IMR-90 (cell line): ENCODE data around the gene CTBP2. TPM values are rescaled to one million over a fixed set of nuclear protein-coding genes. Genes with fewer than 3 reads are reported as not detected.

Experiments used
- ATAC-seq: fragments of 200-7000 bp; cut with Tn5 transposase; 2 replicates; pipeline ENCODE4 v1.9.1; 2020; ENCODE audit warnings: low read depth, mild to moderate bottlenecking, moderate library complexity
- BruUV-seq: library from RNA; stranded (reverse); fragments of 400-500 nt; replicated peaks from 2 replicates; lab custom pipeline; 2021; lab: Mats Ljungman, UMichigan
- CTCF ChIA-PET: fragments of 300-600 bp; formaldehyde crosslinking; extraction: SDS; loops from one replicate; lab custom pipeline; 2021; ENCODE audit warnings: antibody characterized with exemption; lab: Yijun Ruan, JAX
- POLR2A ChIA-PET: fragments of 300-600 bp; sonication (Branson Sonifier 250); formaldehyde crosslinking; loops from one replicate; lab custom pipeline; 2022; ENCODE audit warnings: antibody characterized with exemption; ENCODE audit not compliant: unreplicated experiment; lab: Charles Lee
- DNase-seq: peaks from one replicate; pipeline ENCODE4 v3.0.0; 2013
- H2AFZ ChIP-seq: replicated peaks from 2 replicates; pipeline ENCODE3; 2013; ENCODE audit warnings: low read length, mild to moderate bottlenecking; ENCODE audit not compliant: poor library complexity
- H2AK5ac ChIP-seq: 2 replicates; pipeline ENCODE4 v1.6.1; 2013; ENCODE audit warnings: low read depth, low read length, inconsistent platforms
- H2AK9ac ChIP-seq: replicated peaks from 2 replicates; pipeline ENCODE3; 2013; ENCODE audit warnings: mild to moderate bottlenecking, low read depth, low read length, moderate library complexity; ENCODE audit not compliant: poor library complexity
- H2BK120ac ChIP-seq: 2 replicates; pipeline ENCODE4 v1.6.1; 2013; ENCODE audit warnings: low read depth, low read length, inconsistent platforms
- H2BK15ac ChIP-seq: 3 replicates; pipeline ENCODE4 v1.6.1; 2013; ENCODE audit warnings: low read depth, low read length, inconsistent platforms
- H2BK20ac ChIP-seq: 2 replicates; pipeline ENCODE4 v1.6.1; 2013; ENCODE audit warnings: low read depth, mild to moderate bottlenecking, inconsistent platforms, low read length, moderate library complexity
- H2BK5ac ChIP-seq: 2 replicates; pipeline ENCODE4 v1.6.1; 2013; ENCODE audit warnings: mild to moderate bottlenecking, low read depth, low read length, inconsistent platforms; ENCODE audit not compliant: poor library complexity, severe bottlenecking
- H3K14ac ChIP-seq: replicated peaks from 2 replicates; pipeline ENCODE4 v1.6.1; 2013; ENCODE audit warnings: low read depth, low read length, inconsistent platforms
- H3K18ac ChIP-seq: 2 replicates; pipeline ENCODE4 v1.6.1; 2013; ENCODE audit warnings: low read depth, low read length, control low read depth
- H3K23ac ChIP-seq: 2 replicates; pipeline ENCODE4 v1.6.1; 2013; ENCODE audit warnings: low read depth, low read length, inconsistent platforms
- H3K27ac ChIP-seq: 2 replicates; pipeline ENCODE4 v1.5.1; 2013; ENCODE audit warnings: mild to moderate bottlenecking, control low read depth, low read length; ENCODE audit not compliant: insufficient read depth
- H3K27me3 ChIP-seq: 2 replicates; pipeline ENCODE4 v1.6.1; 2013; ENCODE audit warnings: low read length; ENCODE audit not compliant: control insufficient read depth, insufficient read depth
- H3K36me3 ChIP-seq: 2 replicates; pipeline ENCODE4 v1.6.1; 2013; ENCODE audit warnings: low read length, mixed read lengths; ENCODE audit not compliant: control insufficient read depth, insufficient read depth
- H3K4ac ChIP-seq: 2 replicates; pipeline ENCODE4 v1.6.1; 2013; ENCODE audit warnings: low read depth, low read length, inconsistent platforms
- H3K4me1 ChIP-seq: 2 replicates; pipeline ENCODE4 v1.6.1; 2013; ENCODE audit warnings: low read length, mixed read lengths; ENCODE audit not compliant: control insufficient read depth, insufficient read depth
- H3K4me2 ChIP-seq: 2 replicates; pipeline ENCODE4 v1.6.1; 2013; ENCODE audit warnings: low read depth, mild to moderate bottlenecking, control low read depth, low read length, moderate library complexity
- H3K4me3 ChIP-seq: 2 replicates; pipeline ENCODE4 v1.5.1; 2013; ENCODE audit warnings: low read depth, mild to moderate bottlenecking, control low read depth, low read length, moderate library complexity; ENCODE audit not compliant: insufficient read depth
- H3K56ac ChIP-seq: 2 replicates; pipeline ENCODE4 v1.6.1; 2013; ENCODE audit warnings: low read length, inconsistent platforms; ENCODE audit not compliant: insufficient read depth; ENCODE audit errors: extremely low read depth
- H3K79me1 ChIP-seq, 2 experiments: 2 replicates each; pipeline ENCODE4 v1.6.1; 2013; ENCODE audit warnings: low read length in 2 of 2, inconsistent platforms in 1 of 2, low read depth in 1 of 2
- H3K9ac ChIP-seq: 2 replicates; pipeline ENCODE4 v1.6.1; 2013; ENCODE audit warnings: low read depth, low read length, control low read depth
- H3K9me1 ChIP-seq: 2 replicates; pipeline ENCODE4 v1.6.1; 2013; ENCODE audit warnings: low read length, inconsistent platforms; ENCODE audit not compliant: insufficient read depth
- H3K9me3 ChIP-seq: 2 replicates; pipeline ENCODE4 v1.6.1; 2013; ENCODE audit warnings: low read length; ENCODE audit not compliant: control insufficient read depth, insufficient read depth
- H4K20me1 ChIP-seq: 2 replicates; pipeline ENCODE4 v1.6.1; 2013; ENCODE audit warnings: low read length, inconsistent platforms; ENCODE audit not compliant: insufficient read depth
- H4K5ac ChIP-seq: 2 replicates; pipeline ENCODE4 v1.6.1; 2013; ENCODE audit warnings: mild to moderate bottlenecking, low read depth, low read length, control low read depth
- H4K8ac ChIP-seq, 2 experiments: 2 replicates each; pipeline ENCODE4 v1.6.1; 2013; ENCODE audit warnings: low read depth in 2 of 2, low read length in 2 of 2, control low read depth in 1 of 2, inconsistent platforms in 1 of 2
- H4K91ac ChIP-seq: 2 replicates; pipeline ENCODE4 v1.6.1; 2013; ENCODE audit warnings: low read depth, low read length, inconsistent platforms; ENCODE audit not compliant: insufficient read depth
- BHLHE40 ChIP-seq: fragments of 150-350 bp; IDR thresholded peaks from 2 replicates; pipeline ENCODE4 v1.6.1; 2016; ENCODE audit warnings: mild to moderate bottlenecking, low read depth, low read length
- NFE2L2 ChIP-seq: fragments of 150-350 bp; IDR thresholded peaks from 2 replicates; pipeline ENCODE4 v1.6.1; 2016; ENCODE audit warnings: low read depth, mild to moderate bottlenecking, low read length
- RAD21 ChIP-seq: IDR thresholded peaks from 2 replicates; pipeline ENCODE4 v1.6.1; 2012; ENCODE audit warnings: low read length, improper control_type of control experiment
- RFX5 ChIP-seq: IDR thresholded peaks from 2 replicates; pipeline ENCODE4 v1.8.0; 2012; ENCODE audit warnings: low read depth, mild to moderate bottlenecking, low read length, moderate library complexity
- WGBS, 2 experiments: methylation state at CpG; one replicate each; pipeline versions ENCODE4 v1.1.5 to v1.1.7; 2013; ENCODE audit warnings: missing lambda C conversion rate in 2 of 2; ENCODE audit not compliant: insufficient read length in 1 of 2; ENCODE audit errors: extremely low coverage in 2 of 2; 5-methylcytosine and 5-hydroxymethylcytosine counted together
- dilution Hi-C: fragments of 300-500 bp; cut with HindIII; formaldehyde crosslinking; loops from one replicate; pipeline ENCODE4 v1.14.3; 2018; ENCODE audit warnings: low sequenced_read_pairs; ENCODE audit not compliant: unreplicated experiment
- in situ Hi-C: fragments of 300-500 bp; cut with MboI; formaldehyde crosslinking; loops from 3 replicates; pipeline ENCODE4 v1.14.3; 2019; ENCODE audit warnings: low sequenced_read_pairs, inconsistent platforms, mixed read lengths
- intact Hi-C: fragments of 100-400 bp; cut with micrococcal nuclease; formaldehyde crosslinking; loops from 2 replicates; pipeline ENCODE4 v1.10.0; 2022
- polyA plus RNA-seq, 3 experiments: library from polyadenylated mRNA; depleted of rRNA; stranded (reverse); fragments of >200 nt; gene quantifications; 2 replicates each; pipeline ENCODE4 v1.2.3, GENCODE V29; 2012; ENCODE audit warnings: low replicate concordance in 1 of 3
- total RNA-seq: library from RNA; depleted of rRNA; stranded (reverse); fragments of >200 nt; gene quantifications from 2 replicates; pipeline ENCODE4 v1.2.3, GENCODE V29; 2012

CTBP2 gene
- total and polyA plus RNA-seq, 2 of the 4 experiments (the other 2 are of a cell fraction), result 81.0 to 86.6 TPM

- Histone ChIP-seq H3K9me3 (no peaks in the 10 kb centered on the region), H2AK5ac (no peak overlapping the region), H3K56ac (no peak overlapping the region), H3K9me1 (peaks cover 73% of the 10 kb centered on the region), H4K8ac (no peak overlapping the region), H4K20me1 (peaks cover 98% of the 10 kb centered on the region), H3K79me1 (peaks cover 49 to 94% of the 10 kb centered on the region in 2 experiments), H2BK15ac (no peak overlapping the region), H2AK9ac (no peak overlapping the region), H2AFZ (no peak overlapping the region), H3K4me2 (no peak overlapping the region), H3K14ac (no peak overlapping the region), H2BK5ac (no peak overlapping the region), H2BK120ac (no peak overlapping the region), H4K5ac (no peak overlapping the region), H3K4me1 (peaks cover 27% of the 10 kb centered on the region; the same call in 1 of the 2 replicates), H3K9ac (no peak overlapping the region), H3K27ac (no peak overlapping the region), H2BK20ac (no peak overlapping the region), H3K4ac (no peak overlapping the region), H3K27me3 (no peaks in the 10 kb centered on the region), H3K4me3 (no peak overlapping the region), H3K23ac (0 out of 2 replicates have a peak overlapping the region, but pooled peaks have one; percentile 16), H4K91ac (no peak overlapping the region), H3K18ac (no peak overlapping the region), H3K36me3 (peaks cover 6% of the 10 kb centered on the region; the same call in 1 of the 2 replicates)
- TF ChIP-seq RFX5 (no peak), RAD21 (no peak), NFE2L2 (no peak), BHLHE40 (no peak)
- dilution Hi-C loops (no loop called here), in situ Hi-C loops (no loop called here), intact Hi-C loops (no loop called here)
- ChIA-PET POLR2A (no interaction called here), CTCF (no interaction called here)
- 89% methylated on average over 3 of the region's 10 CpGs; no CpG with 5 or more reads in 1 of the 2 experiments for WGBS, 2 experiments
- ATAC-seq, result no peak
- no peak for DNase-seq
- BruUV-seq, result no TSS peak
Observed at GRCh38 chr10:125118701-125119100, 41.7 kb downstream of the CTBP2 start.
